ENCODE data around the gene CD48. TPM values are rescaled to one million over a fixed set of nuclear protein-coding genes. Genes with fewer than 3 reads are reported as not detected.

Gene CD48
- total RNA-seq, 2 experiments from 2014 or later, result 387 to 395 TPM

- H3K4me3 ChIP-seq (ENCODE audit: low read length), result peak overlapping the region; percentile 2
- DNase-seq, result peak in 2 of 14 experiments; percentile 36 to 38
- H3K36me3 ChIP-seq (ENCODE audit: insufficient read depth, low read length), result no peaks in the 10 kb centered on the region
- H3K27ac ChIP-seq (ENCODE audit: low read depth in 1 of 2, low read length in 2 of 2), result no peak overlapping the region
- Mint-ChIP-seq H3K9me3 (no peaks in the 10 kb centered on the region), H3K4me1 (ENCODE audit: low read depth) (peaks cover 17% of the 10 kb centered on the region), H3K4me3 (no peak overlapping the region), H3K36me3 (ENCODE audit: low read depth) (peaks cover 3% of the 10 kb centered on the region), H3K27ac (no peak overlapping the region), H3K27me3 (no peaks in the 10 kb centered on the region)
- H3K27me3 ChIP-seq (ENCODE audit: control insufficient read depth in 1 of 2, insufficient read depth in 2 of 2, low read length in 2 of 2), result no peaks in the 10 kb centered on the region
- POLR2A ChIA-PET, result no interaction called here
- no peak for ATAC-seq (ENCODE audit: poor library complexity)
- peaks cover 4 to 10% of the 10 kb centered on the region in 2 experiments for H3K9me3 ChIP-seq (ENCODE audit: control insufficient read depth in 1 of 2, insufficient read depth in 1 of 2, low read length in 2 of 2)
- TF ChIP-seq CTCF (IDR thresholded peaks at IDR 0.05), result no peak
- intact Hi-C loops (cut with DNase I, micrococcal nuclease), result no loop called here
- CTCF ChIA-PET, result no interaction called here
- peaks cover 39% of the 10 kb centered on the region for H3K4me1 ChIP-seq (ENCODE audit: insufficient read depth, low read length)
Measured at GRCh38 chr1:160741092-160741501, 29.5 kb upstream of the CD48 start.

DNA sequence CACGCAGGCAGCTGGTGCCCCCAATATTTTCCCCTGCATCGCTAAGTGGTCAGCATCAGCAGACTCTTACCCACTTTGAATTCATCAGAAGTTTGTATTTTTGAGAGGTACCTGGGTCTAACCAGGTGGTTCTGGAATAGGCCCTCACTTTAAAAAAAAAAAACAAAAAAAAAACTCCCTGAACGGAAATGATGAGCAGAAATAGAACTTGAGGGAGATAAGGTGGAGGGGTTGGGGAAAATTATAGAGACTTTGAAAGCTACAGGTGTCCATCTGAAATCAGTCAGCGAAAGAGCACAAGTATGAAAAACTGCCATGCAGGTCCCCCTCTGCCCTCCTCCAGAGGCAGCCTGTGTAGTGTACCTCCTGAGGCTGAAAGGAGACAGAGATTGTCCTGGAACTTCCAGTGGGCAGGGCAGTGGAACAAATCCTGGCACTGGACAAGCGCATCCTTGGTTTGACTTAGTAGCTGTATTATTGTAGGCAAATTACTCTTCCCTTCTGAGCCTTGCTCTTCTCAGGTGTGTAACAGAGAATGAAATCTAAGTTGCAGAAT, 28.6 kb upstream of the CD48 start:
- Histone ChIP-seq H3K36me3 (ENCODE audit: insufficient read depth, low read length) (no peaks in the 10 kb centered on the region), H3K27me3 (ENCODE audit: control insufficient read depth in 1 of 2, insufficient read depth in 2 of 2, low read length in 2 of 2) (no peaks in the 10 kb centered on the region), H3K27ac (ENCODE audit: low read depth in 1 of 2, low read length in 2 of 2) (no peak overlapping the region), H3K4me3 (ENCODE audit: low read length) (peak overlapping the region; percentile 37), H3K9me3 (ENCODE audit: control insufficient read depth in 1 of 2, insufficient read depth in 1 of 2, low read length in 2 of 2) (peaks cover 4 to 10% of the 10 kb centered on the region in 2 experiments), H3K4me1 (ENCODE audit: insufficient read depth, low read length) (peaks cover 38% of the 10 kb centered on the region)
- H3K4me1 Mint-ChIP-seq (ENCODE audit: low read depth), result peaks cover 17% of the 10 kb centered on the region
- no peak for TF ChIP-seq CTCF (IDR thresholded peaks at IDR 0.05)
- no peaks in the 10 kb centered on the region for H3K9me3 Mint-ChIP-seq
- peaks cover 3% of the 10 kb centered on the region for H3K36me3 Mint-ChIP-seq (ENCODE audit: low read depth)
- DNase-seq, result no peak
- ATAC-seq (ENCODE audit: poor library complexity), result no peak
- POLR2A ChIA-PET, result no interaction called here
- H3K27ac Mint-ChIP-seq, result no peak overlapping the region
- CTCF ChIA-PET, result interaction anchor here (1.3 kb wide), 1 partner anchor 13 kb away, joined by 5 read pairs; no protein-coding TSS in a partner anchor
- H3K4me3 Mint-ChIP-seq, result no peak overlapping the region
- H3K27me3 Mint-ChIP-seq, result no peaks in the 10 kb centered on the region
- intact Hi-C loops (cut with DNase I, micrococcal nuclease), result no loop called here

- peaks cover 4 to 10% of the 10 kb centered on the region in 2 experiments for H3K9me3 ChIP-seq (ENCODE audit: control insufficient read depth in 1 of 2, insufficient read depth in 1 of 2, low read length in 2 of 2)
- H3K27ac ChIP-seq (ENCODE audit: low read depth in 1 of 2, low read length in 2 of 2), result peak within 1 kb of the TSS in 1 of 2 donors; percentile 24
- Mint-ChIP-seq H3K4me1 (ENCODE audit: low read depth) (peaks cover 11% of the 10 kb centered on the region), H3K9me3 (no peaks in the 10 kb centered on the region), H3K4me3 (no peak within 1 kb of the TSS), H3K27me3 (no peaks in the 10 kb centered on the region), H3K27ac (no peak within 1 kb of the TSS), H3K36me3 (ENCODE audit: low read depth) (peaks cover 3% of the 10 kb centered on the region)
- intact Hi-C loops (cut with DNase I, micrococcal nuclease), result no loop called here
- CTCF ChIA-PET, result interaction anchor here (1.2 to 1.4 kb wide), 3 partner anchors 12 to 38 kb away, joined by 3 to 5 read pairs (median 5); no protein-coding TSS in a partner anchor
- no peak for ATAC-seq (ENCODE audit: poor library complexity)
- peak within 1 kb of the TSS; percentile 37 for H3K4me3 ChIP-seq (ENCODE audit: low read length)
- POLR2A ChIA-PET, result no interaction called here
- DNase-seq, result peak in 4 of 14 experiments; percentile 24 to 75 (median 70)
- no peak for TF ChIP-seq CTCF (IDR thresholded peaks at IDR 0.05)
- no peaks in the 10 kb centered on the region for H3K36me3 ChIP-seq (ENCODE audit: insufficient read depth, low read length)
- peaks cover 32% of the 10 kb centered on the region for H3K4me1 ChIP-seq (ENCODE audit: insufficient read depth, low read length)
- no peaks in the 10 kb centered on the region for H3K27me3 ChIP-seq (ENCODE audit: control insufficient read depth in 1 of 2, insufficient read depth in 2 of 2, low read length in 2 of 2)
Measured at GRCh38 chr1:160739098-160739511, 27.5 kb upstream of the CD48 start, which contains the start of gene SLAMF7. Gene SLAMF7 (plus strand): TSS chr1:160739247. CDS start chr1:160739302, 55 bp downstream.

Data from CD4-positive, alpha-beta T cell (primary cell).